Upper lobe of right lung (tissue), 1 donor: ENCODE measurements around the gene GPR55. TPM values are rescaled to one million over a fixed set of nuclear protein-coding genes. Genes with fewer than 3 reads are reported as not detected.
A peak's percentile ranks its signal among the peaks of the same experiment; 100 is the strongest.

Experiments used
- ATAC-seq: fragments of 200-7000 bp; cut with Tn5 transposase; one replicate; pipeline ENCODE4 v1.9.1; 2020; ENCODE audit warnings: mild to moderate bottlenecking, moderate library complexity
- DNase-seq: peaks from one replicate; pipeline ENCODE4 v3.0.0-alpha.2; 2020
- H3K27ac ChIP-seq: fragments of 200-600 bp; one replicate; pipeline ENCODE4 v1.8.0; 2022
- H3K27me3 ChIP-seq: fragments of 200-600 bp; one replicate; pipeline ENCODE4 v1.8.0; 2022; ENCODE audit warnings: mild to moderate bottlenecking
- H3K36me3 ChIP-seq: fragments of 200-600 bp; one replicate; pipeline ENCODE4 v1.8.0; 2022
- H3K4me1 ChIP-seq: fragments of 200-600 bp; one replicate; pipeline ENCODE4 v1.8.0; 2022
- H3K4me3 ChIP-seq: fragments of 200-600 bp; one replicate; pipeline ENCODE4 v1.8.0; 2022; ENCODE audit warnings: mild to moderate bottlenecking
- H3K9me3 ChIP-seq: fragments of 200-600 bp; one replicate; pipeline ENCODE4 v1.8.0; 2022
- CTCF ChIP-seq: fragments of 200-600 bp; IDR thresholded peaks from one replicate; pipeline ENCODE4 v1.8.0; 2022; ENCODE audit warnings: antibody characterized with exemption
- intact Hi-C: fragments of 100-400 bp; cut with DNase I; formaldehyde crosslinking; loops from one replicate; pipeline ENCODE4 v1.11.0; 2022
- total RNA-seq: library from RNA; stranded (reverse); fragmentation: NEBNext Ultra II Directional; extraction: Animal tissue kit (Norgen Biotek cat#: 25700); gene quantifications from one replicate; pipeline ENCODE4 v1.2.1, GENCODE V29; 2021
- donor health status: DM: no; HTN: yes; CAD: no; lungs with severe emphysema.

GPR55 gene
- total RNA-seq, 1 donor from 2014 or later, result 1.2 TPM

DNA sequence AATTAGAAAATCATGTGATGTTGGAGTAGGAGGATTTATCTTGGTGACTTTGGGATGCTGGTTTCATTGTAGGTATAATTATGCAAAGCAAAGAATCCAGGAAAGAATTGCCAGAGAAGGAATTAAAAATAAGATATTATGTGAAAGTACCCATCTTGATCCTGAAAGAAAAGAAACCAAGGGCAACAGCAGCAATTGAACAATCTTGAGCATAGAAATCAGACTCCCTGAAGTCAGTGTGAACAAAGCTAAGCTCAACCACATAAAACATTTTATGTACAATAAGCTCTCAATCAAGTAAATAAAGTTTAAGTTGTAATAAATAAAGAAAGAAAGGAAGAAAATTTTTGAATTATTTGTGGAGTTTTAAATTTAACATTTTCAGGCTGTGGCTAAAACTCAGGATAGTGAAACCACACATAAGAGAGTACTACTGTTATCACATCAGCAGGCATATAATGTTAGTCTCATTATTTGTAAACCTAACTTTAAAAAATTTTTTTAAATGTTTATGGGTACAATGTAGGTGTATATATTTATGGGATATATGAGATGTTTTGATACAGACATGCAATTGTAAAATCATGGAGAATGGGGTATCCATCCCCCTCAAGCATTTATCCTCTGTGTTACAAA is 32.8 kb upstream of the GPR55 start:
- intact Hi-C loops, result no loop called here
- Histone ChIP-seq H3K36me3 (no peaks in the 10 kb centered on the region), H3K4me3 (peak overlapping the region; percentile 39), H3K9me3 (no peaks in the 10 kb centered on the region), H3K27ac (no peak overlapping the region), H3K4me1 (no peaks in the 10 kb centered on the region), H3K27me3 (peaks cover 22% of the 10 kb centered on the region)
- no peak for DNase-seq
- no peak for ATAC-seq
- TF ChIP-seq CTCF, result no peak

- H3K4me3 ChIP-seq, result peak overlapping the region; percentile 39
- peak; percentile 88 for ATAC-seq
- intact Hi-C loops, result no loop called here
Observed at GRCh38 chr2:230956827-230957755, 32.0 kb upstream of the GPR55 start.

DNA sequence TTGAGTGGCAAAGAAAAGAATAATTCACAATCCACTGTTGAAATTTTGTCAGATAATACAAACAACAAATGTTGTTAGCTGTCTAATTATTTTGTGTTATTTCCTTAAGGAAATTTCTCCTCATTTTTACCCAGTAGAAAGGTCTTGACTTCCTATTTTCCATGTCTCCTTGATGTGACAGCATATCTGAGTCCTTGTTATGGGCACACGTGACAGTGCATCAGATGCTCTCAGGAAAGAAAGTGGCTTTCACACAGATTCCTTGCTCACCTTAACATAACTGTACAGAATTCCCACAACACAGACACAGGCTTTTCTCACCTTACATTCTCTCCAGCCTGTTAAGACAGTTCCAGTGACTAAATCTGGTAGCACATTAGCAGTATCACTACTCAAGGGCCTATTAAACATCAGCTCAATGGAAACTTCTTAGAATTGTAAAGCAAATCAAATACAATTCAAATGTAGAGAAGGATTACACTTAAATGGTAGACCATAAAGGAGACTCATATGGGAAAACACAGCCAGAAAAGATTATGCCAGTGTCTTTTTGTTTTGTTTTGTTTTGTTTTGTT is 30.2 kb upstream of the GPR55 start:
- DNase-seq (no peak), ATAC-seq (no peak)
- TF ChIP-seq CTCF, result no peak
- Histone ChIP-seq H3K4me1 (no peaks in the 10 kb centered on the region), H3K4me3 (no peak overlapping the region), H3K36me3 (no peaks in the 10 kb centered on the region), H3K27ac (no peak overlapping the region), H3K9me3 (no peaks in the 10 kb centered on the region), H3K27me3 (peaks cover 22% of the 10 kb centered on the region)
- intact Hi-C loops, result no loop called here

More at GRCh38 chr2:230956827-230957755, 32.0 kb upstream of the GPR55 start:
- Histone ChIP-seq H3K9me3 (no peaks in the 10 kb centered on the region), H3K4me1 (no peaks in the 10 kb centered on the region), H3K36me3 (no peaks in the 10 kb centered on the region), H3K27me3 (peaks cover 22% of the 10 kb centered on the region), H3K27ac (no peak overlapping the region)
- no peak for DNase-seq
- TF ChIP-seq CTCF, result no peak

DNA sequence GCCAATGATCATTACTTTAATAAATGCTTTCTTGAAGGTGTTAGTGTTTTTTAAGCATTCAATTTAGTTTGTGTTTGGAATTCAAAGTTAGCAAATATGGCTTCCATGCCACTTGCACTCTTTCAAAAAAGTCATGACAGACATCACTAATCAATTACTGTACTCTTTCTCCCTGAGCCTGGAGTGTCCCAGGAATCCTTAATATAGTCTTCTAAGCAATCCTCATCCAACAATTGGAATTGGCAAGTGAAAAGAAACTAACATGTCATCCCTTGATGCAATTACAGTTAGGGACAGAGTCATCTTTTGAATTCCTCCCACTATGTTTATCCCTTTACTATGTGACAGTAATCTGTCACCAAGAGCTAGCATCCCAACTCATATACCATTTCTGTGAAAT is 29.7 kb upstream of the GPR55 start:
- no peak for DNase-seq
- TF ChIP-seq CTCF, result no peak
- Histone ChIP-seq H3K4me1 (no peaks in the 10 kb centered on the region), H3K27me3 (peaks cover 22% of the 10 kb centered on the region), H3K9me3 (no peaks in the 10 kb centered on the region), H3K27ac (no peak overlapping the region), H3K36me3 (no peaks in the 10 kb centered on the region), H3K4me3 (no peak overlapping the region)
- intact Hi-C loops, result no loop called here
- ATAC-seq, result no peak

DNA sequence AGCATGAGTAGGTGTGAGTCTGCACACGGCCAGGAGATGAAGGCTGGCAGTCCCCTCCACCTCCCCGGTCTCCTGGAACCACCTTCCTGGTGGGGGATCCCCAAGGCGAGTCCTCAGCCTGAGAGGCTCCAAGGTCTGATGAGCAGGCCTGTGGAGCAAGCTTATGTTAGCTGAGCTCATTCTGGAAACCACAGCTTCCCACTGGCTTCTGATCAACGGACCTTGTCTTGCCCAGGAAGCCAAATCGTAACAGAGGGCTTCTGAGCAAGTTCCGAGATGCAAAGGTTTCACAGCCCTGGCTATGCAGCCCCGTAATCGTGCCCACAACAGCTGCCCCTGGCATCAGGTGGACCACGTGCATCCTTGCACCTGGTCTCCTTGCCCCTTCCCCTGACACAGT is 28.8 kb upstream of the GPR55 start:
- no peak for TF ChIP-seq CTCF
- Histone ChIP-seq H3K27ac (no peak overlapping the region), H3K4me3 (no peak overlapping the region), H3K9me3 (no peaks in the 10 kb centered on the region), H3K4me1 (no peaks in the 10 kb centered on the region), H3K27me3 (peaks cover 22% of the 10 kb centered on the region), H3K36me3 (no peaks in the 10 kb centered on the region)
- ATAC-seq (peak; percentile 51), DNase-seq (no peak)
- intact Hi-C loops, result no loop called here
